Measurements from ENCODE around the gene CIPC.

GRCh38 chr14:77055306-77055705 lies 42.8 kb upstream of the CIPC start:
- TF ChIP-seq EZH2 (IDR thresholded peaks at IDR 0.05) = no peak
- TF ChIP-seq POLR2AphosphoS5 (IDR thresholded peaks at IDR 0.05; ENCODE audit: borderline replicate concordance, low read depth, low read length) = no peak
